ENCODE data around the gene ACBD6.
"Not testable (repeated sequence)": the region's sequence is repeated elsewhere in the genome, so short reads cannot be mapped to it uniquely, and the experiment has no call there.

Gene ACBD6

DNA sequence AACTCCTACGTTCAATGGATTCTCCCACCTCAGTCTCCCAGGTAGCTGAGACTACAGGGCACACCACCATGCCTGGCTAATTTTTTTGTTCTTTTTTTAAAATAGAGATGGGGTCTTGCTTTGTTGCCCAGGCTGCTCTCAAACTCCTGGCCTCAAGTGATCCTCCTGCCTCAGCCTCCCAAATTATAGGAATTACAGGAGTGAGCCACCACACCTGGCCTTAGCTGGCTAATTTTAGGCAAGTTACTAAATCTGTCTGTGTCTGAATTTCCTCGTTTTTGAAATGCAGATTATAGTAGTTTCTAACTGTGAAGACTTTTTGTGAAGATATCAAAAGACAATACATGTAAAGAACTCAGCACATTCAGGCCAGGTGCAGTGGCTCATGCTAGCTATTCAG is 13.7 kb downstream of the ACBD6 start:
- no peak for DNase-seq

DNA sequence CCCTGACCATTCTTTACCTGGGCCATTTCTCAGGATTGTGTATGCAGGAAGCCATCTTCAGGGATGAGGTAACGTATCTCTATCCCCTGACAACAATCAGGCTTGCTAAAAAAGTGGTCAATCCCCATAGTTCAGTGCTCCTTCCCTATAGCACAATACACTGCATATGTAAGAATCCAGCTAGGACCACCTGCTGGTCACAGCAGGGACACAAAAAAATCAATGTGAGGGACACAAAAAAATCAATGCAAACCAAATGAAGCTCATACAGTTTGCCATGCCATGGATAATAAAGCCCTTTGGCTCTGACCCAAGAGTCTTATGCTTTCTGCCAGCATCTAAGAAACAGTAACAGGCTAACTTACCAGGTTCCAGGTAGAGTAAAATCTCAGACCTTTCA is 16.3 kb downstream of the ACBD6 start:
- DNase-seq, result no peak

DNA sequence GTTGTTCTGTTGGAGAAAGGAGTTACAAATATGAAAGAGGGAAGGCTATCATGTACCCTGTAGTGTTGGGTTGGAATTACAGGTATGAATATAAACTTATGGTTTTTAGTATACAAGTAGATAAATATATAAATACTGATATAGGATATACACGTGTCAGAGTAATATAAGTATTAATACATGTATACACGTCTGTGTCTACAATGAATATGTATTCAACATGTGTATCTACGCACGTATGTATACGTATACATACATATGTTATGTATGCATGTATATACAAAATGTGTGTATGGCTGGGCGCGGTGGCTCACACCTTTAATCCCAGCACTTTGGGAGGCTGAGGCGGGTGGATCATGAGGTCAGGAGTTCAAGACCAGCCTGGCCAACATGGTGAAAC is 17.9 kb downstream of the ACBD6 start:
- DNase-seq, result no peak

DNA sequence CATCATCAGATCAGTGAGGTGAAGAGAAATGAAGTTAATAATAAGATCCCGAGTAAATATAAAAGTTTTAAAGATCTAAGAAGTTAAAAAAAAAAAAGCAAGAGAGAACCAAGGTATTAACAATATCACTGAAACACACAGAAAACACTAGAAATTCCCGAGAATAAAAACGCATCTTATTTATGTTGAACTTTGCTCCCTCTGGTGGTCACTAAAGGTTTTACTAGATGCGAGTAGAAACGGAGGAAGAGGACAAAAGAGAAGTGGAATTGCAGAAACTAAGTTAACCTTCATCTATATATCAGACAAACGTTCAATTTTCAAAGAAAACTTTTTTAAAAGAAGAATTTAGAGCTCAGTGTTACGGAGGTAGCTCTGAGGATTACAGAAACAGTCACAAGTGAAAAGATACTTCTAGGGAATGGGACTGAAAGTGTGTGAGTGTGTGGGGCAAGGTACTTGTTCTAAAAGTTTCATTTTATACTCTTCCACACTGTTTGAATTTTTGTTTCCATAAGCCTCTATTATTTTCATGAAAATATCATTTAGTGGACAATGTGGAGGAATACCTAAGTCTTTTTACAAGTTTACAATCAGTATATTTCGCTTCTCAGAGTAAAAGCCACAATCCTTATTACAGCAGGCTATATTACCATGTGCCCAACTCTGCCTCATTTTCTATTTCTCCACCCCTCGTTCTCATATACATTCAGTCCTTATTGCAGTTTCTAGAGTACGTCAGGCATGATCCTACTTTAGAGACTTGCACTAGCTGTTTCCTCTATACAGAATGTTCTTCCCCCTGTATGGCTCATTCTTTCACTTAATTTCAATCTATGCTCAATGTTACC is 19.7 kb downstream of the ACBD6 start:
- no peak for DNase-seq

DNA sequence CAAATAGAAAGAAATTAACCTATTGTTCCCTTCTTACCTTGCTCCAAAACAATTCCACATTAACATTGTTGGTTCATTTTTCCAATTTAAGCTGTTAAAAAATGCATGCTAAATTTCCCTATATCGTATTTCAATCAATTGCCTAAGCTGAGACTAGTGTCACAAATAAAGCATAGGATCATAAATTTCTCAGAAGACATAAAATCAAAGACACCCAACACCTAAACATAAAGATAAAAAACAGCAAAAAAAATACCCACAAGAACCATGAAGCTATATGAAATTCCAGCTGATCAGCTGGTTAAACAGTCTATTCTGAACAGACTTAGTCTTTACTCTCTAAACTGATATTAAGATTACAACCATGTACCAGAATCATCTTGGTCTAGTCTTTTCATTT is 32.3 kb downstream of the ACBD6 start:
- DNase-seq, result no peak

DNA sequence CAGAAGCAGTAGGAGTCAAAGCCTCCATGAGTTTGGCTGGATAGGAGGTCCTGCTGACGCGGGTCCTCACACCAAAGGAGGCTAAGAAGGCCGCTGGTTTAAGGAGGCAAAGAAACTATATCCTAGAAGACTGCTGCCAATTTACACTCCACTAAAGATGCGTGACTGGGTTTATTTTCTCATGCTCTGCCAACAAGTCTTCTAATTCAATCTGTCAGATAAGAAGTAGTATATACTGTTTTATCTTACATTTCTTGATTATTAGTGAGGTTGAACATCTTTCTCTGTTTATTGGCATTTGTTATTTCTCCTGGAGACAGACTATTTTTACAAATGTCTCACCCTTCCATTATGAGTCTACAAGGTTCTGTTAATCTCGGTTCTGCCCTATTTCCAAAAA is 34.1 kb downstream of the ACBD6 start:
- DNase-seq, result no peak

DNA sequence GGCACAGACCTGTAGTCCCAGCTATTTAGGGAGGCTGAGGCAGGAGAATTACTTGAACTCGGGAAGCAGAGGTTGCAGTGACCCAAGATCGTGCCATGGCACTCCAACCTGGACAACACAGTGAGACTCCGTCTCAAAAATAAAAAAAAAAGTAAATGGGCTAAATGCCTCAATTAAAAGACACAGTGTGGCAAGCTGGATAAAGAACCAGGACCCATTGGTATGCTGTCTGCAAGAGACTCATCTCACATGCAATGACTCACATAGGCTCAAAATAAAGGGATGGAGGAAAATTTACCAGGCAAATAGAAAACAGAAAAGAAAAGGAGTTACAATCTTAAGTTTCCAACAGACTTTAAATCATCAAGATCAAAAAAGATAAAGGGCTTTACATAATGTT is 40.3 kb downstream of the ACBD6 start:
- DNase-seq, result no peak

DNA sequence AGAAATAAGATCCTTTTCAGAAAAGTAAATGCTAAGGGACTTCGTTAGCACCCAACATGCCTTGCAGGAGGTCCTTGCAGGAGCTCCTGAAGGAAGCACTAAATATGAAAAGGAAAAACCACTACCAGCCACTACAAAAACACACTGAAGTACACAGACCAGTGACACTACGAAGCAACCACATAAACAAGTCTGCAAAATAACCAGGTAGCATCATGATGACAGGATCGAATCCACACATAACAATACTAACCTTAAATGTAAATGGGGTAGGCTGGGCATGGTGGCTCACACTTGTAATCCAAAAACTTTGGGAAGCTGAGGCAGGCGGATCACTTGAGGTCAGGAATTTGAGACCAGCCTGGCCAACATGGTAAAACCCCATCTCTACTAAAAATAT is 40.7 kb downstream of the ACBD6 start:
- not testable (repeated sequence) for DNase-seq

DNA sequence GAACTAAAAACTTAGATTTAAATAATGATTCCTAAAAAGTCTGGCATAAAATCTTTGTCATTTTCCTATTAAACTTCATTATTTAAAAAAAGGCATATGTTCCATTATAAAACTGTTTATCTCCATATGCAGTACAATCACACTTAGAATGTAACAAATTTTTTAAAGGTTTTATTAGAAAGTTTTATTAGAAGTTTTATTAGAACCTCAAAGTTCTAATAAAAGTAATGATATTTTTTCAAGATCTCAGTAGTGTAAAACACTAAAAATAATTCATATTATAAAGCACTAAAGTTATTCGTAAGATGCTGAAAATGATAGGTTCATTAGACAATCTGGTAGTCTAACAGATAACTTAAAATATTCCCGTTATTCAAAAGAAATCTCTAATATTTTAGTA is 43.6 kb downstream of the ACBD6 start:
- DNase-seq, result no peak

DNA sequence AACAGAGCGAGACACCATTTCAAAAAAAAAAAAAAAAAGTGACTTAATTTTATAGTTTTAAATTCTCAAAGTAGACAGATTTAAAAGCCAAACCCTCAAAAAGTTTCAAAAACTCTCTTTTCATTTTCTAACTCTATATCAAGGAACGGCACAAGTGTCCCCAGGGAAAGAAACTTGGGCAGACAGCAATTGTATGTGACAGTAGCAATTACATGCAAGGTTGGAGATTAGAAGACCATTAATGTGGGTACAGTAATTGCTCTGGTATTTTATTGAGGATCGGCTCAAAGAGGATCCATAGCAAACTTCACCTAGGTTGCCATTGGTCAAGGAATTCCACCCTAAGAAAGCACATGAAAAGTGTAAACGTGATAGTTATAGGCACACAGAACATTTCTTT is 46.2 kb downstream of the ACBD6 start:
- DNase-seq, result no peak

DNA sequence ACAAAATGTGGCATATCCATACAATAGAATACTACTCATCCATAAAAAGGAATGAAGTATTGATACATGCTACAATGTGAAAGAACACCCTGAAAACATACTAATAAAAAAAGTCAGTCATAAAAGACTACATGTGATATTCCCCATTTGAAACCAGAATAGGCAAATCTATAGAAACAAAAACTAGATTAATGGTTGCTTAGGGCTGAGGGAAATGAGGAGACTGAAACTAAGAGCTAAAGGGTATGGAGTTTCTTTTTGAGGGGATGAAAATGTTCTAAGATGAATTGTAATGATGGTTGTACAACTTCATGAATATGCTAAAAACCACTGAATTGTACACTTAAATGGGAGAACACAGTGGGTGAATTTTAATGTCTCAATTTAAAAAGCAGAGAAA is 50.9 kb downstream of the ACBD6 start:
- no peak for DNase-seq

DNA sequence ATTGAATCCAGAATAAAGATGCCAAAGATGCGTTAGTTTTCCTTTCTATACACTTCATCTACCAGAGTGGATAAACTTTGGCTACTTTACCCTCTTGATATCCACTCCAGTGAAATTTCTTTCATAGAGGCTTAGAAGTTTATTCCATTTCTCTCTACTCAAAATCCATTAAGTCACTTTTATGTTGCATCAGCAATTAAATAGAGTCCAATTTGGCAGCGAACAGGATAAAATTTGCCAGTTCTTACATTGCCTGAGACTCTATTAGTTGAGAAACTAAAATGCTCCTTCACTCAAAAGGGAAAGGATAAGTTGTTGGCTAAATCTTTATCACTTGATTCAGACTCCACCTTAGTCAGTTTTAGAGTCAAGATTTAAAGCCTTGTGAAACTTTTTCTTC is 57.9 kb downstream of the ACBD6 start:
- DNase-seq, result no peak

DNA sequence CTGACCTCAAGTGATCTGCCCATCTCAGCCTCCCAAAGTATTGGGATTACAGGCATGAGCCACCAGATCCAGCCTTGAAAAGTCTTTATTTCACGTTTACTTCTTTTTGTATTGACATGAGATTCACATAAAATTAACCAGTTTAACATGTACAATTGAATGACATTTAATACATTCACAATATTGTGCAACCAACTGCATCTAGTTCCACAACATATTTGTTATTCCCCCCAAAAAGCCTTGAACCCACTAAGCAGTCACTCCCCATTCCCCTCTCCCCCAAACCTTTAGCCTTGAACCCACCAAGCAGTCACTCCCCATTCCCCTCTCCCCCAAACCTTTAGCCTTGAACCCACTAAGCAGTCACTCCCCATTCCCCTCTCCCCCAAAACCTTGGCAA is 62.0 kb downstream of the ACBD6 start:
- DNase-seq, result no peak

DNA sequence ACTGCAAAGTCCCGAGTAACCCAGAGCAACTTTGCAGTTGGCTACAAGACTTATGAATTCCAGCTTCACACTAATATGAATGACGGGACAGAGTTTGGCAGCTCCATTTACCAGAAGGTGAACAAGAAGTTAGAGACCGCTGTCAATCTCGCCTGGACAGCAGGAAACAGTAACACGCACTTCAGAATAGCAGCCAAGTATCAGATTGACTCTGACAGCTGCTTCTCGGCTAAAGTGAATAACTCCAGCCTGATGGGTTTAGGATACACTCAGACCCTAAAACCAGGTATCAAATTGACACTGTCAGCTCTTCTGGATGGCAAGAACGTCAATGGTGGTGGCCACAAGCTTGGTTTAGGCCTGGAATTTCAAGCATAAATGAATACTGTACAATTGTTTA is 66.8 kb downstream of the ACBD6 start:
- DNase-seq, result no peak

DNA sequence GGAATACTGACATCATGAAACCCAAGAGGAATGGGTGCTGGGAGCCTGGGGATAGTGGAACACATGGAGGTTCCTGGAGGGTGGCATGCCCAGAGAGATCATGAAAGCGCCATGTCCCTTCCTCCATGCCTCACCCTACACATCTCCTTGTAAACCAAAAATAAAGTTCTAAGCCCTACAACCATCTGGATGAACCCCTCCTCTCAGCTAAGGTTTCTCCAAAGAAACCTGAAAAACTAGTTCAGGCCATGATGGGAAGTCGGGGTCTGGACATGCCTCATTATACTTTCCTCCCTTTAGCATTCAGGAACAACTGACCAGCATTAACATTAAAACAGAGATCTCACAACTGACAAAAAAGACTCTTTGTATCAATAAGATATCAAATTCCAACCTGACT is 68.5 kb downstream of the ACBD6 start:
- DNase-seq, result no peak

DNA sequence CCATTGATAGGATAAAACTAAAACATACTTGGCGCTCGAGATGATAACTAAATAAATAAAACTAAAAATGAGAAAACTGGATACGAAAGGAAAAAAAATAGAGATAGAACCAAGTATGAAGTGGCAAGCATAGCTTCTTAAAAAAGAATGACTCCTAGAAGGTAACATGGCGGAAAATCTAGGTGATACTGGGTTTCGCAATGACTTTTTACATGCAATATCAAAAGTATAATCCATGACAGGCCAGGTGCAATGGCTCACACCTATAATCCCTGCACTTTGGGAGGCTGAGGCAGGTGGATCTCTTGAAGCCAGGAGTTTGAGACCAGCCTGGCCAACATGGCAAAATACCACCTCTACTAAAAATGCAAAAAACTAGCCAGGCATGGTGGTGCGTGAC is 70.7 kb downstream of the ACBD6 start:
- DNase-seq, result no peak

DNA sequence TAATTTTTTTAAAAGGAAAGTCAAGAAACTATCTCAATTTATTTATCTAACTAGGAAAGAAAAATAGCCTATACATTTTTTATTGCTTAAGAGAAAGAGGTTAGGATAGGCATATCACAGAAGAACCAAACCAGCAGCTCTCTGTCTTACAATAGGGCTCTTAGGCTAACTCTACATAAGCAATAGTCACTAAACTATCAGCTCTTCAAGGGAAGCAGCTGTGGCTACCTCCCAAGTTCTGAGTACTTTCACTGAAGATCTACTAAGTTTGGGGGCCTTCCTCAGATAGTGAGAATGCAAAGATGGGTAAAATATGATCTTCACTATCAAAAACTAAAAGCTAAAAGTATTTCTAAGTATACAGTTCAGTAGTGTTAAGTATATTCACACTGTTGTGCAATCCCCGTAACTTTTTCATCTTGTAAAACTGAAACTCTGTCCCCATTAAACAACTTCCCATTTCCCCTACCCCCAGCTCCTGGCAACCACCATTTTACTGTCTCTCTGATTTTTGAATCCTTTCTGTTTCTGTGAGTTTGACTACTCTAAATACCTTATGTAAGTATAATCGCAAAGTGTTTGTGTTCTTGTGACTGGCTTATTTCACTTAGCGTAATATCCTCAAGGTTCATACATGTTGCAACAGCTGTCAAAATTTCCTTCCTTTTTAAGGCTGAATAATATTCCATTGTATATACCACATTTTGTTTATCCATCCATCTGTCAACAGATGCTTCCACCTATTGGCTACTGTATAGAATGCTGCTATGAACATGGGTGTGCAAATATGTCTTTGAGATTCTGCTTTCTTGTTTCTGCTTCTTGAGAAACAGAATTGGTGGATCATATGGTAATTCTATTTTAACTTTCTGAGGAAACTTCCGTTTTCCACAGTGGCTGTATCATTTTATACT is 73.3 kb downstream of the ACBD6 start:
- no peak for DNase-seq

DNA sequence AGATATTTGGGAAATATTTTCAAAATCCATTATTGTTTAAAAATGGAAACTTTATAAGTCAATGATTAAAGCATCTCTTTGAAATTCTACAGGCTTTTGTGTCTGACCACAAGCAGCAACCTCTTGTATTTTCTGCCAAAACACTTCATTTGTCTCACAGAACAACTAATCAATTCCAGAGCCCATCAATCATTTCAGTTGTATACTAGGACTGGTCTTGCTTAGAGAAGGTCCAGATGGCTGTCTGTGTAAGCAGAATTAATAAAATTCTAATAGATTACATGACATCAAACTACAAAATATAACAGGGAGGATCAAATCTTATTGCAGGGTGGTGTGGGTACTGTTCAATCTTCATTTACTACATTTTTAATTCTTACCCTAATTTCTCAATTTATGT is 76.4 kb downstream of the ACBD6 start:
- DNase-seq, result no peak

DNA sequence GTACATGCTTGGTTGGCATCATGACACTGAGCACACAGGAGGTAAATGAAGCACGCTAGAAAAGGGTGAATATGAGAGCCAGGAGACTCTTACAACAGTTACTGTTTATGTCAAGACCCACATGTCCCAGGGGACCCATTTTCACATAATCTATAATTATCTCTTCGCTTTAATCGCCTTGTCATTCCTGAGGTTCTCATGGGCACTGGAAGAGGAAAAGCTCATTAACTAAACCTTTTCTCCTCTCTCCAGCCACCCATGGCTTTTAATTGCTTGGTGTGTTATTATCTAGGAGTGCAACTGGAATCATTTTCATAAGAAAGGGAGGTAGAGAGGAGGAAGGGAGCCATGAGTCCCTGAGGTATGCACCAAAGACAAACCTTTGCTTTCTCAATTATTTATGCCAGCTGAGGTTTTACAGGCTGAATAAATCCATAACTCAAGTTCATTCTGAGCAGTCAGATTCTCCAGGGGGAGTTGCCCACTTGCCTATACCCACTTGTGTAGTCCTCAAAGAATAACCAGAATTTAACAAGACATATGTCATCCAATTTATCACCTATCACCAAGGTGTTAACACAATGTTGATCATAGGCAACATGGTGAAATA is 77.4 kb downstream of the ACBD6 start:
- DNase-seq, result no peak

DNA sequence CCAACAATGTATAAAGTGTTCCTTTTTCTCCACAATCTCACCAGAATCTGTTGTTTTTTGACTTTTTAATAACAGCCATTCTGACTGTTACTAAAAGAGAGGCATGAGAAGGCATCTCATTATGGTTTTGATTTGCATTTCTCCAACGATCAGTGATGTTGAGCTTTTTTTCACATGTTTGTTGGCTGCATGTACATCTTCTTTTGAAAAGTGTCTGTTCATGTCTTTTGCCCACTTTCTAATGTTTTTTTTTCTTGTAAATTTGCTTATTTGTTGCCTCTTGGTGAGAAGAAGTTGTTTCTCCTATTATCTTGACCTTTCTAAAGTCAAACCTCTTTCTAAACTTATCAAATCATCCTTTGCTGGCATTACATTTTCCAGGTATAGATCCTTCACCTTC is 80.8 kb downstream of the ACBD6 start:
- no peak for DNase-seq

DNA sequence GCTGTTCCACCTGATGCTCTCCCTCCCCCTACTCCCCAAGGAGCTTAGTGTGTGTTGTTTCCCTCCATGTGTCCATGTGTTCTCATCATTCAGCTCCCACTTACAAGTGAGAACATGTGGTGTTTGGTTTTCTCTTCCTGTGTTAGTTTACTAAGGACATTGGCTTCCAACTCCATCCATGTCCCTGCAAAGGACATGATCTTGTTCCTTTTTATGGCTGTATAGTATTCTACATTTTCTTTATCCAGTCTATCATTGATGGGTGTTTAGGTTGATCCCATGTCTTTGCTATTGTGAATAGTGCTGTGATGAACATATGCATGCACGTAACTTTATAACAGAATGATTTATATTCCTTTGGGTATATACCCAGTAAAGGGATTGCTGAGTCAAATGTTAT is 81.2 kb downstream of the ACBD6 start:
- DNase-seq, result not testable (repeated sequence)

DNA sequence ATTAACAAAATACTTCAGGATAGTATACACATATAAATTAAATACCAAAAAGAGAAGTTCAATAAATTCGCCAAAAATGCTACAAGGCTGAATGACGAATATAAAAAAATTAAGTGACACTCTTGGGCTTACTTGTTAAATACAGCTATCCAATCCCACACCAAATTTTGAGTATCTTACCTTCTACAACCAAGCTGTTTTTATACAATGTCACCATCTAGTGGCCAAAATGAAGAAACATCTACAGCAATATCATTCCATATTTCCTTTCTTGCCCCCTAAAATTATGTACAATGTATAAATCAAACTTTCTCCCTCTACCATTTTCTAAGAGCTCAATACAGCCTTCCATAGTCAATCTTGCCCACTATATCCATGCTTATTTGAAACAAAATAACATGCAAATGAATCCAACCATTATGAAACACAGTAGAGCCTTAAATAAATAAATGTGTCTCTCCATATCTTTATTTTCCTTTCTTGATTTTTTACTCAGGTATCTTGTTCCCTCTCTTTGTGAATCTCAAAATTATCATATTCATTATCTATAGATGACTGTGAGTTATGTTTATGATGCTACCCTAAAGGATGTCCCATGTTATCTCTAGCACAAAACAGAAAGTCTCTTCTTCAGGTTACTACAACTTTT is 86.3 kb downstream of the ACBD6 start:
- DNase-seq, result no peak

DNA sequence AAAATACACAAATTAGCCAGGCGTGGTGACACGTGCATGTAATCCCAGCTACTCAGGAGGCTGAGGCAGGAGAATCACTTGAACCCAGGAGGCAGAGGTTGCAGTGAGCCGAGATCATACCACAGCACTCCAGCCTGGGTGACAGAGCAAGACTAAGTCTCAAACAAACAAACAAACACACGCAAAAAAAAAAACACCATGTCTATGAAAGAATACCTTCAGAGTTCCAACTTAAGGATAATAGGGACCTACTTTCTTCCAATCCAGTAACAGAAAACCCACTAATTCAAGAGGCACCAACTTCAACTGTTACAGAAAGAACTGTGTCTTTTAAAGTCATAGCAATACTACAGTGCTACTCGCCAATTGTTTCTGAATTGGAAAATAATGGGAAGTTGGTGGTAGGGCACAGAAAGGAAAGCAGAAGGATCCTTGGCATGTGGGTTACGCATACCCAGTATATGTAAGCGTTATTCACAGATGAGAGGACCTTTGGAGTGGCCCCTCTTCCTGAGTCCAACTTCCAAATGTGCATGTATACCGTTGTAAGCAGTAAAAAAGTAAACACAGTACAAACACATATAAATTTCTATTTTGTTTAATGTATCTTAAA is 87.0 kb downstream of the ACBD6 start:
- no peak for DNase-seq

Measured in effector CD8-positive, alpha-beta T cell (primary cell).